Fibroblast of lung (primary cell): ENCODE measurements around the gene RIMS1.

Source experiments
- CTCF ChIP-seq, 2 donors: IDR thresholded peaks in 1 of 2; conservative IDR thresholded peaks in 1 of 2; 1 replicate in 1 of 2; 2 replicates in 1 of 2; pipeline ENCODE4 v1.5.1; 2011 to 2012; ENCODE audit warnings: low read length in 2 of 2, control low read depth in 1 of 2, inconsistent platforms in 1 of 2, low read depth in 1 of 2, mild to moderate bottlenecking in 1 of 2
- EZH2 ChIP-seq: IDR thresholded peaks from 2 replicates; pipeline ENCODE4 v1.5.1; 2012; ENCODE audit warnings: low read length, control low read depth, mild to moderate bottlenecking; ENCODE audit errors: missing control alignments

- TF ChIP-seq CTCF (conservative IDR thresholded peaks at IDR 0.05 in 1 of 2, IDR thresholded peaks at IDR 0.05 in 1 of 2; ENCODE audit: low read depth in 1 of 2, low read length in 2 of 2): no peak
- no peak for TF ChIP-seq EZH2
Measured at GRCh38 chr6:71906813-71907212, 20.5 kb downstream of the RIMS1 start.
